ENCODE results near the gene LRRC40. TPM values are rescaled to one million over a fixed set of nuclear protein-coding genes. Genes with fewer than 3 reads are reported as not detected.

Gene LRRC40
- total and polyA plus RNA-seq, 9 of the 15 experiments (the other 6 are each of a cell fraction or from before 2014, with no cell fraction given): 16.1 to 36.2 (median 30.9) TPM

- TF ChIP-seq FIP1L1 (IDR thresholded peaks at IDR 0.05; ENCODE audit: low read depth, low read length, poor library complexity, severe bottlenecking): no peak
- TF ChIP-seq SRSF7 (optimal IDR thresholded peaks at IDR 0.05; ENCODE audit: low read depth, low read length): no peak
- no peak for TF ChIP-seq SMARCB1 (IDR thresholded peaks at IDR 0.05; ENCODE audit: insufficient read length, low read depth)
- TF ChIP-seq SMARCC2 (IDR thresholded peaks at IDR 0.05; ENCODE audit: low read depth): peak; percentile 80
- TF ChIP-seq RREB1 (CRISPR knock-in tag; IDR thresholded peaks at IDR 0.05): no peak
- TF ChIP-seq STAT5A (IDR thresholded peaks at IDR 0.05; ENCODE audit: borderline replicate concordance, low read length): no peak
- peak; percentile 83 for TF ChIP-seq SMARCA4 (IDR thresholded peaks at IDR 0.05)
- TF ChIP-seq NEUROD1 (IDR thresholded peaks at IDR 0.05; ENCODE audit: borderline replicate concordance, low read depth, low read length, partially characterized antibody): peak; percentile 30
- TF ChIP-seq ZNF561 (CRISPR knock-in tag; conservative IDR thresholded peaks at IDR 0.05): no peak
- TF ChIP-seq HCFC1 (IDR thresholded peaks at IDR 0.05; ENCODE audit: low read depth, low read length): no peak
- TF ChIP-seq ZNF124 (CRISPR knock-in tag; IDR thresholded peaks at IDR 0.05): no peak
- no peak for TF ChIP-seq ZNF518B (CRISPR knock-in tag; IDR thresholded peaks at IDR 0.05)
- TF ChIP-seq TAL1 (IDR thresholded peaks at IDR 0.05): no peak
- TF ChIP-seq BACH1 (tag; IDR thresholded peaks at IDR 0.05): no peak
- no peak for TF ChIP-seq YY1 (IDR thresholded peaks at IDR 0.05; ENCODE audit: borderline replicate concordance in 1 of 3, control insufficient read depth in 1 of 3, extremely low read depth in 1 of 3, insufficient read depth in 3 of 3, insufficient read length in 1 of 3, insufficient replicate concordance in 2 of 3, low read depth in 1 of 3, low read length in 2 of 3)
- no peak for TF ChIP-seq PTRF (tag; IDR thresholded peaks at IDR 0.05)
- TF ChIP-seq FOSL1 (tag; conservative IDR thresholded peaks at IDR 0.05): peak; percentile 99
- no peak for TF ChIP-seq TARDBP (IDR thresholded peaks at IDR 0.05)
- no peak for TF ChIP-seq EZH2 (IDR thresholded peaks at IDR 0.05; ENCODE audit: borderline replicate concordance, low read depth, low read length)
These were observed 48.8 kb downstream of the LRRC40 start (continued) for GRCh38 chr1:70156529-70157120.
